NCI-H2029 treated with DMSO at 0.1 percent for 48 hours (cell line): ENCODE results near the gene PHRF1.

Experiments used
- DNase-seq: peaks from one replicate; lab custom pipeline; 2025; lab: John Stamatoyannopoulos, UW

PHRF1 gene

DNA sequence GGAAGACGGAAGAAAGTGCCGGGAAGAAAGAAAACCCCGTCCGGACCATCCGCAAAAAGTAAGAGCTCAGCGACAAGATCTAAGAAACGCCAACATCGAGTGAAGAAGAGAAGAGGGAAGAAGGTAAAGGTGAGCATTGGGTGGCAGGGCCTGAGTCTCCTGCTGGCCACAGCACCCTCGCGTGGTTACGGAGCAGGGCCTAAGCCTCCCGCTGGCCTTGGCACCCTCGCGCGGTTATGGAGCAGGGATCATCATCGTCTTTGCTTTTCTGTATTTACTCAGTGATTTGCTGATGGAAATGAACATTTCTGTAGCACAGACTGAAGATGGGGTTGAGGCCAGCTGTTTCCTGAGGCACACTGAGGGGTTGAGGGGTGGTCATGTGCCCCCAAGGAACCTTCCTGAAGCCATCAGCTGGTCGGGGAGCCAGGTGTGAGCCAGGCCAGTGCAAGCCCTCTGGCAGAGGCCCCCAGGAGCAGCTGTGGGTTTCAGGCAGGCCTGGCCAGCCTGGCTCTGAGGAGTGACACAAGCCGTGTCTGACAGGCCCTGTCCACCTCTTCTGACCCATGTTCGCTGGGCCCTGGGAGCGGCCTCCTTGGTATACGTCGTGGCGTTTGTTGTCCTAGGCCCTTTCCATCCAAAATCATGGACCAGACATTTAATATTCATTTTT is 25.4 kb downstream of the PHRF1 start:
- DNase-seq = no peak

DNA sequence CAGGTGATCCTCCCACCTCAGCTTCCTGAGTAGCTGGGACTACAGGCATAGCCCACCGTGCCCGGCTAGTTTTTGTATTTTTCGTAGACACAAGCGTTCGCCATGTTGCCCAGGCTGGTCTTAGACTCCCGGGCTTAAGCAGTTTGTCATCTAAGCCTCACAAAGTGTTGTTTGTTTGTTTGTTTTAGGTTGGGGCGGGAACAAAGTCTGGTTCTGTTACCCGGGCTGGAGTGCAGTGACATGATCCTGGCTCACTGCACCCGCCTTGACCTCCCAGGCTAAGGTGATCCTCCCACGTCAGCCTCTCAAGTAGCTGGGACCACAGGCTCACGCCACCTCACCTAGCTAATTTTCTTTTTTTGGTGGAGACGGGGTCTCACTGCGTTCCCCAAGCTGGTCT is 26.9 kb downstream of the PHRF1 start:
- no peak for DNase-seq

DNA sequence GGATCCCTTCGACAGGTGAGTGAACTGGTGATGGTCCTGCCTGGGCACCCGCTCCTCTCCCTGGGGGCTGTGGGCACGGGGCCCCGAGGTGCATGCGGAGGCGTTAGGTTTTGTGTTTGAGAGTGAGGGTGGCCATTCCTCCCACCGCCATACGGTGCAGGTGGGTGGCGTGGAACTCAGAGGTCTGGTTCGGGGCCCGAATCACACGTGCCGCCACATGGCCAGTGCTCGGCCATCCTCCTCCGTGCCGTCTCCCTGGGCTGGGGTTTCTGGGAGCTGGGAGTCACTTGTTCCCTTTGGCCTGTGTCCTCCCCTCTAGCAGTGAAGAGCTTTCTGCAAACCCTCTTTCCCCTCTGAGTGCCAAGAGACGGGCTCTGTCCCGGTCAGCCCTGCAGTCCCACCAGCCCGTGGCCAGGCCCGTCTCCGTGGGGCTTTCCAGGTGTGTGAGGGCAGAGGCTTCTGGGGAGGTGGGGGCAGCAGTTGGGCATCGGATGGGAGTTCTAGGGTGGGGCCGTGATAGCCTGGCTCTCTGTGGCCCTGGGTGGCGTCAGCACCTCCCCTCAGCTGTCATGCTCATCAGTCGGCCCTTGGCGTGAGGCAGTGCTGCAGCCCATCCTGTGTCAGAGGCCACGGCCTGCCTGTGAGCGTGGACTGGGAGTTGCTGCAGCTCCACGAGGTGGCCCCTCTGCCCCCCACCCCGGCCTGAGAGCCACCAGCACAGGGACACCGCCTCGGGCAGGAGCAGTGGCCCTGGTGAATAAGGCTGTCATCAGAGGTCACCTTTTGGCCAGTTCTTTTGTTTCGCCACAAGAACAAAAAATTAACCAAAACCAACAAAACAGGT is 29.2 kb downstream of the PHRF1 start:
- no peak for DNase-seq

DNA sequence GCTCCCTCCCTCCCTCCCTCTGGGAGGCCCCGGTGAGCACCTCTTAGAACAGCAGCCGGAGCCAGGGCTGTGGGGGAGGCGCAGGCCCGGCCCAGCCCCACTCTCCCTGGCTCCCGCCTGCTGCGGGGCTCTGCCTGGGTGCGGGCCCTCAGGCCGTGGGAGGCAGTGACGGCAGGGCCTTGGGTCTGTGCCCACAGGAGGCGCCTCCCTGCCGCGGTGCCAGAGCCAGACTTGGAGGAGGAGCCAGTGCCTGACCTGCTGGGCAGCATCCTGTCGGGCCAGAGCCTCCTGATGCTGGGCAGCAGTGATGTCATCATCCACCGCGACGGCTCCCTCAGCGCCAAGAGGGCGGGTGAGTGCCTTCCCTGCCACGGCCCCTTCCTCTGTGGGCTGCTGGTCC is 30.0 kb downstream of the PHRF1 start:
- no peak for DNase-seq

DNA sequence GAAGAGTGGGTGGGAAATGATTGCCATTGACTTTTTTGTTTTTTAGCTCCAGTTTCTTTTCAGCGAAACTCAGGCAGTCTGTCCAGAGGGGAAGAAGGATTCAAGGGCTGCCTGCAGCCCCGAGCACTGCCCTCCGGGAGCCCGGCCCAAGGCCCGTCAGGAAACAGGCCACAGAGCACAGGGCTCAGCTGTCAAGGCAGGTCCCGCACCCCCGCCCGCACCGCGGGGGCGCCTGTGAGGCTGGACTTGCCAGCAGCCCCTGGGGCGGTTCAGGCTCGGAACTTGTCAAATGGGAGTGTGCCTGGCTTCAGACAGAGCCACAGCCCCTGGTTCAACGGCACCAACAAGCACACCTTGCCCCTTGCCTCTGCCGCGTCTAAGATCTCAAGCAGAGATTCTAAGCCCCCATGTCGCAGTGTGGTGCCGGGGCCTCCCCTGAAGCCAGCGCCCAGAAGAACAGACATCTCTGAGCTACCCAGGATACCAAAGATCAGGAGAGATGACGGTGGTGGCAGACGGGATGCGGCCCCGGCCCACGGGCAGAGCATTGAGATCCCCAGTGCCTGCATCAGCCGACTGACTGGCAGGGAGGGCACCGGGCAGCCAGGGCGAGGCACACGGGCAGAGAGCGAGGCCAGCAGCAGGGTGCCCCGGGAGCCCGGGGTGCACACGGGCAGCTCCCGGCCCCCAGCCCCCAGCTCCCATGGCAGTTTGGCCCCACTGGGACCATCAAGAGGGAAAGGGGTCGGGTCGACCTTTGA is 30.9 kb downstream of the PHRF1 start:
- no peak for DNase-seq

DNA sequence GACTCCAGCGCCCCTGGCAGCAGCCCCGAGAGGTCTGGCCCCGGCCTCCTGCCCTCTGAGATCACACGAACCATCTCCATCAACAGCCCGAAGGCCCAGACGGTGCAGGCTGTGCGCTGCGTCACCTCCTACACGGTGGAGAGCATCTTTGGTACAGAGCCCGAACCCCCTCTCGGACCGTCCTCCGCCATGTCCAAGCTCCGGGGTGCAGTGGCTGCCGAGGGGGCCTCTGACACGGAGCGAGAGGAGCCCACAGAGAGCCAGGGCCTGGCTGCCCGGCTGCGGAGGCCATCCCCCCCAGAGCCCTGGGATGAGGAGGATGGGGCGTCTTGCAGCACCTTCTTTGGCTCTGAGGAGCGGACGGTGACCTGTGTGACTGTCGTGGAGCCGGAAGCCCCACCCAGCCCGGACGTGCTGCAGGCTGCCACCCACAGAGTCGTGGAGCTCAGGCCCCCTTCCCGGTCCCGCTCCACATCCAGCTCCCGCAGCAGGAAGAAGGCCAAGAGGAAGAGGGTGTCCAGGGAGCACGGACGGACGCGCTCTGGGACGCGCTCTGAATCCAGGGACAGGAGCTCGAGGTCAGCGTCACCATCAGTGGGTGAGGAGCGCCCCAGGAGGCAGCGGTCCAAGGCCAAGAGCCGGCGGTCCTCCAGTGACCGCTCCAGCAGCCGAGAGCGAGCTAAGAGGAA is 31.8 kb downstream of the PHRF1 start:
- DNase-seq = no peak

DNA sequence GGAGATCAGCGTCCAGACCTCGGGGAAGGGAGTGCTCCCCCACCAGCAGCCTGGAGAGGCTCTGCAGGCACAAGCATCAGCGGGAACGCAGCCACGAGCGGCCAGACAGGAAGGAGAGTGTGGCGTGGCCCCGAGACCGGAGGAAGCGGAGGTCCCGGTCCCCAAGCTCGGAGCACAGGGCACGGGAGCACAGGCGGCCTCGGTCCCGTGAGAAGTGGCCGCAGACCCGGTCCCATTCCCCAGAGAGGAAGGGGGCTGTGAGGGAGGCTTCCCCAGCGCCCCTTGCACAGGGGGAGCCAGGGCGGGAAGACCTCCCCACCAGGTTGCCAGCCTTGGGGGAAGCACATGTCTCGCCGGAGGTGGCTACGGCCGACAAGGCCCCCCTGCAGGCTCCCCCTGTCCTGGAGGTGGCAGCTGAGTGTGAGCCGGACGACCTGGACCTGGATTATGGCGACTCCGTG is 32.6 kb downstream of the PHRF1 start:
- no peak for DNase-seq

DNA sequence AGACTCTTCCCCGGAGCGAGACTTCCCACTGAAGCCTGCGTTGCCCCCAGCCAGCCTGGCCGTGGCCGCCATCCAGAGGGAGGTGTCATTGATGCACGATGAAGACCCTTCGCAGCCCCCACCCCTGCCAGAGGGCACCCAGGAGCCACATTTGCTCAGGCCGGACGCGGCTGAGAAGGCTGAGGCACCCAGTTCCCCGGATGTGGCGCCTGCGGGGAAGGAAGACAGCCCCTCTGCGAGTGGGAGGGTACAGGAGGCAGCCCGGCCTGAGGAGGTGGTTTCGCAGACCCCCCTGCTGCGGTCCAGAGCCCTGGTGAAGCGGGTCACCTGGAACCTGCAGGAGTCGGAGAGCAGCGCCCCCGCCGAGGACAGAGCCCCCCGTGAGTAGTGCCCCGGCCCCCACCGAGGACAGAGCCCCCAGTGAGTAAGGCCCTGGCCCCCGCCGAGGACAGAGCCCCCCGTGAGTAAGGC is 33.1 kb downstream of the PHRF1 start:
- DNase-seq = no peak

DNA sequence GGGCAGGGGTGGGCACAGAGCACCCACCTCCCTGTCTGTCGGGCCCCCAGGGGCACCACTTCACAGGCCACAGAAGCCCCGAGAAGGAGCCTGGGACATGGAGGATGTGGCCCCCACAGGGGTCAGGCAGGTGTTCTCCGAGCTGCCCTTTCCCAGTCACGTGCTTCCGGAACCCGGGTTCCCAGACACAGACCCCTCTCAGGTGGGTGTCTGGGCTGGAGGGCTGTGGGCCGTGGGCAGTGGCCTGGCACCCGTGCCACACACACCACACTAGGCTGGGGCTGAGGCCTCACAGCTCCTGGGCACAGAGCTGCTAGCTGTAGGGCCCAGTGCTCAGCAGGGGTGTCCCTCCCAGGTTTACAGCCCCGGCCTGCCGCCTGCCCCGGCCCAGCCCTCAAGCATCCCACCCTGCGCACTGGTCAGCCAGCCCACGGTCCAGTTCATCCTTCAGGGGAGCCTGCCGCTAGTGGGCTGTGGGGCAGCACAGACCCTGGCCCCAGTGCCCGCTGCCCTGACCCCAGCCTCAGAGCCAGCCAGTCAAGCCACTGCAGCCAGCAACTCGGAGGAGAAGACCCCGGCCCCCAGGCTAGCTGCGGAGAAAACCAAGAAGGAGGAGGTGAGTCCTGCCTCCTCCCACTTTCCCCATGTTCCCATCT is 34.0 kb downstream of the PHRF1 start:
- no peak for DNase-seq

DNA sequence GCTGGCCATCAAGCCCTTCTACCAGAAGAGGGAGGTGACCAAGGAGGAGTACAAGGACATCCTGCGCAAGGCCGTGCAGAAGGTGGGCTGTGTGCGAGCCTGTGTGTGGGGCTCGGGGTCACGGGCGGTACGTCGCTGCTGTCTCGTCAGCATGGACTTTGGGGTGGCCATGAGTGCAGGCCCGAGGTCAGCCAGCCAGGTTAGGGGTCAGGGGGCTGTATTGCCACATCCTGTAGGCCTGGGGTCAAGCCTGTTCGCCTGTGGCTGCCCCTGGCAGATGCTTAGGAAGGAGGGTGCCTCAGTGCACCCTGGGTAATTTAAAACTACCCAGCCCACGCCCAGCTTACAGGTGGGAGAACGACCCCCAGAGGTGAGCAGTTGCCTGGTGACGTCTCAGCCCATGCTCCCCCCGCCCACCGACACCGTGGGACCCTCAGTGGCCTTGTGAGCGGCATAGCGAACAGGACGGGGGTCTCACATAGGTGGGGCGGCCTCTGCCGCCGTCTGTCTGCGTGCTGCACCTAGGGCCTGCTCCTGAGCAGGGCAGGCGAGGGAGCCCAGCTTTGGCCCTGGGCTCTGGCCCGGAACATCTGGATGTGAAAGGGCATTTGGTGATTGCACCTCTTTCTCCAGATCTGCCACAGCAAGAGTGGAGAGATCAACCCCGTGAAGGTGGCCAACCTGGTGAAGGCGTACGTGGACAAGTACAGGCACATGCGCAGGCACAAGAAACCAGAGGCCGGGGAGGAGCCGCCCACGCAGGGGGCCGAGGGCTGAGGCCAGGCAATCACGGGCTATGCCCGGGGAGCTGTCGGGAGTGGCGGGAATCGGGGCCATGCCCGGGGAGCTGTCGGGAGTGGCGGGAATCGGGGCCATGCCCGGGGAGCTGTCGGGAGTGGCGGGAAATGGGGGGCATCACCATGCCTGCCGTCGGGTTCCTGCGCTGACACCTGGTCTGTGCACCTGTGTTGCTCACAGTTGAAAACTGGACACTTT is 35.0 kb downstream of the PHRF1 start:
- no peak for DNase-seq

DNA sequence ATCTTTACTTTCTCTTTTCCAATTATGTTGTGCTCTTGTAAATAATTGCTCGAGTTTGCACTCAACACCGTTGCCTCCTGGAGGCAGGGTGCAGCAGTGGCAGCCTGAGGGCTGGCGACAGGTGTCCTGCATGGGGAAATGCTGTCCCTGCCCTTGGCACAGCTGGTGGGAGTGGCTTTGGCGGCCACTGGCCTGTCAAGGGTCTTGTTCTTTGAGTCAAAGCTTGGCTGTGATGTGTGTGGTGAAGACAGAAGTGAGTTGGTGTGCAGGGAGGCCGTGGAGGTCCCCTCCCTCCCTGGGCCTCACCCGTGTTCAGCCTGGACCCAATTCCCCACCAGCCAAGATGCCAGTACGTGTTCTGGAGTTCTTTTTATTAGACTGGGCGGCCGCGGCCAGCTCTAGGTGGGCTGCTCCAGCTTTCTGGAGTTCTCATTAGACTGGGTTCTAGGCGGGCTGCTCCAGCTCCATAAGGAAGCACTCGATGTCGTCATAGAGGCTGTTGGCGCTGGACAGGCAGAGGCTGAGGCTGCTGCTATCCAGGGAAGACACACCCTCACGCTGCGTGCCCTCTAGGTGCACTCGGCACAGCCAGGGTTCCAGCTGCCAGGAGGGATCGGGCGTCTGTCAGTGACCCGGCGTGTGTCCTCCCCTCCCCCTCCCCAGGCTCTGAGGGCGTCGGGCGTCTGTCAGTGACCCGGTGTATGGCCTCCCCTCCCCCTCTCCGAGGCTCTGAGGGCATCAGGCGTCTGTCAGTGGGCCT is 36.1 kb downstream of the PHRF1 start:
- peak; percentile 6 for DNase-seq

DNA sequence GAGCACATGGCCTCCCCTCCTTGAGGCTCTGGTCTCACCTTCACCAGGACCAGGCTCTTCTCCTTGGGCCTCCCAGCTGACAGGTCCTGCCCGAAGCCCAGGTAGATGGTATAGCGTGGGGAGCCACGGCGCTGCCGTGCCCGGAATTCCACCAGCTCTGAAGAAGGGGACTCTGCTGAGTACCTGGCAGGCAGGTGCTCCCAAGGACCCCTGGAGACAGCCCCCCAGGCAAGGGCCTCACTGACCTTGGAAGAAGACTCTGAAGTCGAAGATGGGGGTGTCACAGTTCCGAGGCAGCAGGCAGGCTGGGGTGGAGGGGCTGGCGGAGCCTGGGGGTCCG is 36.7 kb downstream of the PHRF1 start:
- no peak for DNase-seq

DNA sequence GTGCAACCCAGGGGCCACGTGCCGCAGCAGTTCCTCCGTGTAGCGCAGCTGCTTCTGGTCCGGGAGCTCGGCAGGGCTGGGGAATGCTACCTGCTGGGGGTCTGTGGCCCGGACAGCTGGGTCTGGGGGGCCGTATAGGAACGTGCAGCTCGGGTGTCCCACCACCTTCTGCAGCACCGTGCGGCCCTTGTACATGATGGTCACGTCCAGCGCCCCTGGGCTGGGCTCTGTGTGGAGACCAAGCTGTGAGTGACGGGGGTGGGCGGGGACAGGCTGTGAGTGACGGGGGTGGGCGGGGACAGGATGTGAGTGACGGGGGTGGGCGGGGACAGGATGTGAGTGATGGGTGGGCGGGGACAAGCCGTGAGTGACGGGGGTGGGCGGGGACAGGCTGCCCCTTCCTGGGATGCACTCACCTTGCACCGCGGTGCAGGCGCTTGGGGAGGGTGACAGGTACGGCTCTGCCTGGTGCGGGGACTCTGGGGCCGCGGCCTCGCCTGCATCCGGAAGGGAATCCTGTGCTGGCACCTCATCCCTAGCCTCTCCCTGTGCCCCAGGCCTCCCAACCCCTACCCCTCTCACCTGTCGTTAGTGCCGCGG is 37.2 kb downstream of the PHRF1 start:
- no peak for DNase-seq

DNA sequence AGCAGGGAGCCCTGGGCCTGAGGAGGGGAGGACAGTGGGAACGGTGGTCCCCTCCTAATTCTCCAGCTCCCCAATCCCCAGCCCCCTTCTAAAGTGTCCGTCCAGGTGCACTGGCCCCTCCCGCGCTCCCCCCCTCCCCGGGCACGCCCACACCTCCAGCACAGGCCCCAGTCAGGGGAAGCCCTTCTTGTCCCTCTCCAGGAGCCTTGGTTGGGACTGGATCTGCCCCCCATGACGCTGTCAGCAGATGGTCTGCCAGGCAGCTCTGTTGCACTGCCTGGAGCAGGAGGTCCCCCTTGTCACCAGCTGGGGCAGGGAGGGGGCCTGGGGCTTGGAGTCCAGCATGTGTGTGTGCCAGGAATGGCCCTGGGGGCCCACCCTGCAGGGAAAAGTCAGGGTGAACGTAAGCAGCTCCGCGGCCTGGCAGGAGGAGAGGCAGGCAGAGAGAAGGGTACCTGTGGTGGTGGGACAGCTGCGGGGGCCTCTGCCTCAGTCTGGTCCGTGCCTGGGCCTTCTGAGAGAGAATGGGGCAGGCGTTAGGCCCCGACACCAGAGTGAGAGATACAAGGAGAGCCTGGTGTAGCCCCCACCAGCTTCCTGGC is 37.9 kb downstream of the PHRF1 start:
- DNase-seq = no peak

DNA sequence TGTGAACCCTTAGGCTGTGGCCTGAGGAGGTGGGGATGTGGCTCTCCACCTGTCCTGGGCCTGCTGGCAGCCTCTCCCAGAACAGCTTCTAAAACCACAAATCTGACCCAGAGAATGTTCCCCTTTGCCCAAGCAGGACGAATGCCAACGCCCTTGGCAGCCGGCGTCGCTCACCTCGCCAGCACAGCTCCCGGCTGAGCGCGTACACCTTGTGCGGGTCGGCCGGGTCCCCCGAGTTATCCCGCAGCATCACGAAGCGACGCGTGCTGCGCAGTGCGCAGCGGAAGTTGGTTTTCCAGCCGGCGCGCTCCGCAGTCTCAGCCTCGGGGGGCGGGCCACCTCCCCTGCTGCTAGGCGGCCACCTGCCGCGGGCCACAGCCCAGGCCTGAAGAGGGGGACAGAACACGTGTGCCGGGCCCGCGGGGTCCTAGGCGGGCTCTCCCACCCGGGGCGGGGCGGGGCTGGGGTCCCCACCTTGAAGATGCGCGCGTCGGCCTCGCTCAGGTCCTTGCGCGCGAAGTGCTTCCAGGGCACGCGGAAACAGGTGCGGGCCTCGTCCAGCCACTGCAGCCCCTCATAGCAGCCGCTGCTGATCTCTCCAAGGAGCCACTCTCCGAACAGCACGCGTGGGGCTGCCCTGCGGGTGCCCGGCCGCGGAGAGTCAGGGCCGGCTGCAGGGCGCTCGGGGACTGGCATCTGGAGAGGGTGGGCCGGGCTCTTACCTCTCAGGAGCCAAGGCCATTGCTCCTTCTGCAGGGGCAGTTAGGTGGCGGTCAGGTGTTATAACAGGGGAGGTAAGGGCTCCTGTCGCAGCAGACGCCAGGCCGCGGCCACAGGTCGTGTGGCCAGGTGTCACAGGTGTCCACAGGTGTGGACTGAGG is 38.6 kb downstream of the PHRF1 start:
- DNase-seq = no peak

DNA sequence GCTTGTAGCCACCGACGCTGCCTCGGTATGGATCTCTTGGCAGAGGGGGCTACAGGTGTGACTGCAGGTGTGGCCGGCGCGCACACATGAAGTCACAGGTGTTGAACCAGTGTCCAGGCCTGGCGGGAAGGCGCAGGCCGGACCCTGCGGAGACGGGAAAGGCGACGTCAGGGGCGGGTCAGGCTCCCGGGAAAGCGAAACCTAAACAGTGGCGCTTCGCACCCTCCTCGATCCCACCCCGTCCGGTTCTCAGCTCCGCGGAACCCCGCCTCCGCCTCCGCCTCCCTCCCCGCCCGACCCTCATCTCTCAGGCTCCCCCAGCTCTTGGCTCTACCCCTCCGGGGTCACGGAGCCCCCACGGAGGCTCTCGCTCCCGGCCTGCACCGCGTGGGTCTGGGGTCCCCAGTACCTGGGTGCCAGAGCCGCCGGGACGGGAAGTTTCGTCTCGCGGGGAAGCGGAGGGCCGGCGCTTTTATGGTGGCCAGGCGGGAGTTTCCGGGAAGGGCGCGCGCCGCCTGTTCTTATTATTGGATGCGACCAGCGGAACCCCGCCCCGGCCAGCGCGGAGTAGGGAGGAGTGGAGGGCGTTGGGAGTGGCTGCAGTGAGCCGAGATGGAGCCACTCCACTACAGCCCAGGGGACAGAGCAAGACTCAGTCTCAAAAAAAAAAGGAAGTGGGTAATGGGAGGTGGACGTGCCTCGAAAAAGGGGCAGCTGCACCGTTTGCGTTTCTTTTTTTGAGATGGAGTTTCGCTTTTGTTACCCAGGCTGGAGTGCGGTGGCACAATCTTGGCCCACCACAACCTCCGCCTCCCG is 39.4 kb downstream of the PHRF1 start, which contains the start of gene IRF7:
Gene IRF7, minus strand, starts transcription at position 447 of the 816 bp plus-strand sequence. CDS start 586 bp downstream, outside the sequence.
- peak; percentile 72 for DNase-seq
